Epithelial cell of esophagus (primary cell): ENCODE results near the gene NAALADL2.

Source experiments
- DNase-seq: peaks from one replicate; pipeline ENCODE4 v3.0.0; 2010; ENCODE audit warnings: low read depth
- H3K4me3 ChIP-seq: 2 replicates; pipeline ENCODE4 v1.5.1; 2011; ENCODE audit warnings: mild to moderate bottlenecking, low read length, control low read depth
- CTCF ChIP-seq: IDR thresholded peaks from 2 replicates; pipeline ENCODE4 v1.5.1; 2011; ENCODE audit warnings: low read depth, mild to moderate bottlenecking, low read length, control low read depth, inconsistent platforms; ENCODE audit not compliant: insufficient read depth; ENCODE audit errors: missing control alignments

NAALADL2 gene

GRCh38 chr3:175310046-175310445 lies 450.9 kb downstream of the NAALADL2 start:
- DNase-seq = no peak
- no peak overlapping the region for H3K4me3 ChIP-seq
- TF ChIP-seq CTCF = no peak

GRCh38 chr3:175311404-175311803 lies 452.3 kb downstream of the NAALADL2 start:
- DNase-seq = no peak
- no peak for TF ChIP-seq CTCF
- no peak overlapping the region for H3K4me3 ChIP-seq

- no peak for TF ChIP-seq CTCF
- no peak for DNase-seq
- no peak overlapping the region for H3K4me3 ChIP-seq
These were observed 452.8 kb downstream of the NAALADL2 start for GRCh38 chr3:175311946-175312345.

- no peak for TF ChIP-seq CTCF
- H3K4me3 ChIP-seq = no peak overlapping the region
- peak; percentile 46 for DNase-seq
These were observed 453.7 kb downstream of the NAALADL2 start for GRCh38 chr3:175312791-175313190.

GRCh38 chr3:175316799-175317198 lies 457.7 kb downstream of the NAALADL2 start:
- TF ChIP-seq CTCF = no peak
- no peak overlapping the region for H3K4me3 ChIP-seq
- DNase-seq = peak; percentile 17

GRCh38 chr3:175325440-175325839 lies 466.3 kb downstream of the NAALADL2 start:
- no peak overlapping the region for H3K4me3 ChIP-seq
- DNase-seq = peak; percentile 67

More at GRCh38 chr3:175325440-175325839, 466.3 kb downstream of the NAALADL2 start:
- no peak for TF ChIP-seq CTCF
